ENCODE data around the gene PCMTD2.

PCMTD2 gene

DNA sequence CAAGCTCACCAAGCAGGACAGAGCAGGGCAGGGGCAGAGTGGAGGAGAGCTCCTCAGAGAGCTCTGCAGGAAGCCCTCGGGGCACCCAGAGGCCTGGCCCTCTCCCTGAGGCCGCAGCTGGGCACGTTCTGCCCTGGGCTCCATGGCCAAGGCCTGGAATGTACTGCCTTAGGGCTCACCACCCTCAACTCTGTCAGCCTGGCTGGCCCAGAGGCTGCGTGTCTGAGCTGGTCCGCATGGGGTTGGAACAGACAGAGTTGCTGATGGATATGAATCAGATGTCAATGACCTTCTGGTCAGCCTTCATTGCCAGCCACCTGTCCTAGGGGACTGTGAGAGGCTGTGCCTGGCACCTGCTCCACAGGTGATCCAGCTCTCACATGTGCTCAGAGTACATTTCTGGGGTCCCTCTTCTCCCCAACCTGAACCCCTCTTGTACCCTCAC lies 33.2 kb upstream of the PCMTD2 start:
- H3K27ac ChIP-seq, result no peak overlapping the region
- H3K36me3 ChIP-seq (ENCODE audit: insufficient read depth), result no peaks in the 10 kb centered on the region
- no peak overlapping the region for H2AFZ ChIP-seq (ENCODE audit: low read depth)

DNA sequence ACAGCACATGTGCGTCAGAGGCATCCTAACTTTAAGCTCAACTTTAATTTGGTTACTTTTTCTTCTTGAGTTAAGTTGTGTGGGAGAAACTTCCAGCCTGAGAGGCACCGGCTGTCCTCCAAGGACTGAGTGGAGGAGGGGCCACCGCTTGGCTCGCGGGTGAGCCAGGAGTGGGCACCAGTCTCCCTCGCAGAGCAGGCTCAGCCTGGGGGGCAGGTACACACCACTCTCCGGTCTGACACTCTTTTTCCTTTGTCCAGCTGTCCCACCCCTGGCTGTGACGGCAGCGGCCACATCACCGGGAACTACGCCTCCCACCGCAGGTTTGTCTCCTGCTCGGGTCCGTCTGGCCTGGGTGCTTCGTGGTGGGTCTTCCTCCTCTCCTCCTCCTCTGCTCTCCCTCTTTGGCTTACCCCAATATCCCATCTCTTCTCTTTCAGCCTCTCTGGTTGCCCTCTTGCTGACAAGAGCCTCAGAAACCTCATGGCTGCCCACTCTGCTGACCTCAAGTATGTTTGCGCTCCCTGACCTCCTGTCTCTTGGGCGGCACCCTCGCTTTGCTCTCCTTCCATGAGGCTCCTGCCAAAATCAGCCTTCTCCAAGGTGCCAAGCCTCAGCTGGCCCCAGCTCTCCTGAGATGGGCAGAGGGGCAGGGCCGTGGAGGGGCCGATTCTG lies 32.6 kb upstream of the PCMTD2 start:
- H4K20me1 ChIP-seq (ENCODE audit: insufficient read depth), result no peaks in the 10 kb centered on the region
- no peak overlapping the region for H3K27ac ChIP-seq
- H3K27me3 ChIP-seq (ENCODE audit: insufficient read depth, low read depth), result peaks cover 98% of the 10 kb centered on the region
- H3K79me2 ChIP-seq (ENCODE audit: insufficient read depth, low read depth), result no peaks in the 10 kb centered on the region
- H3K4me1 ChIP-seq (ENCODE audit: low read depth, poor library complexity, severe bottlenecking), result no peaks in the 10 kb centered on the region
- H3K9ac ChIP-seq, result no peak overlapping the region
- no peaks in the 10 kb centered on the region for H3K36me3 ChIP-seq (ENCODE audit: insufficient read depth)
- TF ChIP-seq, protein P1, sequence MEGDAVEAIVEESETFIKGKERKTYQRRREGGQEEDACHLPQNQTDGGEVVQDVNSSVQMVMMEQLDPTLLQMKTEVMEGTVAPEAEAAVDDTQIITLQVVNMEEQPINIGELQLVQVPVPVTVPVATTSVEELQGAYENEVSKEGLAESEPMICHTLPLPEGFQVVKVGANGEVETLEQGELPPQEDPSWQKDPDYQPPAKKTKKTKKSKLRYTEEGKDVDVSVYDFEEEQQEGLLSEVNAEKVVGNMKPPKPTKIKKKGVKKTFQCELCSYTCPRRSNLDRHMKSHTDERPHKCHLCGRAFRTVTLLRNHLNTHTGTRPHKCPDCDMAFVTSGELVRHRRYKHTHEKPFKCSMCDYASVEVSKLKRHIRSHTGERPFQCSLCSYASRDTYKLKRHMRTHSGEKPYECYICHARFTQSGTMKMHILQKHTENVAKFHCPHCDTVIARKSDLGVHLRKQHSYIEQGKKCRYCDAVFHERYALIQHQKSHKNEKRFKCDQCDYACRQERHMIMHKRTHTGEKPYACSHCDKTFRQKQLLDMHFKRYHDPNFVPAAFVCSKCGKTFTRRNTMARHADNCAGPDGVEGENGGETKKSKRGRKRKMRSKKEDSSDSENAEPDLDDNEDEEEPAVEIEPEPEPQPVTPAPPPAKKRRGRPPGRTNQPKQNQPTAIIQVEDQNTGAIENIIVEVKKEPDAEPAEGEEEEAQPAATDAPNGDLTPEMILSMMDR (conservative IDR thresholded peaks at IDR 0.05; ENCODE audit: low read depth, low read length), result no peak
- H3K4me2 ChIP-seq, result no peak overlapping the region
- H2AFZ ChIP-seq (ENCODE audit: low read depth), result no peak overlapping the region
- H3K4me3 ChIP-seq (IDR thresholded peaks at IDR 0.05; ENCODE audit: insufficient read depth, low read depth, low read length), result no peak overlapping the region

More for the DNA sequence above, 33.2 kb upstream of the PCMTD2 start:
- TF ChIP-seq, protein P1 (conservative IDR thresholded peaks at IDR 0.05; ENCODE audit: low read depth, low read length), result no peak
- no peak overlapping the region for H3K9ac ChIP-seq
- H3K27me3 ChIP-seq (ENCODE audit: insufficient read depth, low read depth), result peaks cover 98% of the 10 kb centered on the region
- no peaks in the 10 kb centered on the region for H3K4me1 ChIP-seq (ENCODE audit: low read depth, poor library complexity, severe bottlenecking)
- H4K20me1 ChIP-seq (ENCODE audit: insufficient read depth), result no peaks in the 10 kb centered on the region
- no peak overlapping the region for H3K4me3 ChIP-seq (IDR thresholded peaks at IDR 0.05; ENCODE audit: insufficient read depth, low read depth, low read length)
- no peaks in the 10 kb centered on the region for H3K79me2 ChIP-seq (ENCODE audit: insufficient read depth, low read depth)
- H3K4me2 ChIP-seq, result no peak overlapping the region

DNA sequence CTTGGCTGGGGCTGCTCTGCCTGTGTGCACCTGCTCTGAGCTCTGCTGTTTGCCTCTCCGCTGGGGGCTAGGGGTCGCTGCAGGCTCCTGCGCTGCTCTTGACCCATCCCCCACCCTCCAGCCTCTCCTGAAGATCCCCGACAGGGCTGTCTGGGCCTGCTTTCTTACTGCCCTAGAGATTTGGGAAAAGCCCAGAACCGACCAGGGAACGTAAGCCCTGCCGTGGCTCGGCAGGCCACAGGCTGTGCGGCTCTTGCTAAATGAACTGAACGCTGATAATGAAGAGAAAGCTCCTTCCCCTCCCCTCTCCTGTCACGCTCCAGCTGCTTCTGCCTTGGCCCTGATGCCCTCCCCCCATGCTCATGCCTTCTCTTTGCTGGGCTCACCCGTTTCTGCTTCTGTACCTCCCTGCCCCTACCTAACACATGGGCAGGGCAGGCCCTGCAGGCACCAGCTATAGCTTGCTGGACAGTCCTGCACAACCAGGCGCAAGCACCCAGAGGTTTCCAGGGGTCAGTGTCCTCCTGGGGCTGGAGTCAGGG lies 32.0 kb upstream of the PCMTD2 start:
- TF ChIP-seq, protein P1 (conservative IDR thresholded peaks at IDR 0.05; ENCODE audit: low read depth, low read length), result no peak
- Histone ChIP-seq H3K4me1 (ENCODE audit: low read depth, poor library complexity, severe bottlenecking) (no peaks in the 10 kb centered on the region), H3K27me3 (ENCODE audit: insufficient read depth, low read depth) (peaks cover 98% of the 10 kb centered on the region), H3K79me2 (ENCODE audit: insufficient read depth, low read depth) (no peaks in the 10 kb centered on the region), H3K36me3 (ENCODE audit: insufficient read depth) (no peaks in the 10 kb centered on the region), H2AFZ (ENCODE audit: low read depth) (no peak overlapping the region), H4K20me1 (ENCODE audit: insufficient read depth) (no peaks in the 10 kb centered on the region), H3K4me2 (no peak overlapping the region), H3K4me3 (IDR thresholded peaks at IDR 0.05; ENCODE audit: insufficient read depth, low read depth, low read length) (no peak overlapping the region), H3K9ac (no peak overlapping the region), H3K27ac (no peak overlapping the region)

DNA sequence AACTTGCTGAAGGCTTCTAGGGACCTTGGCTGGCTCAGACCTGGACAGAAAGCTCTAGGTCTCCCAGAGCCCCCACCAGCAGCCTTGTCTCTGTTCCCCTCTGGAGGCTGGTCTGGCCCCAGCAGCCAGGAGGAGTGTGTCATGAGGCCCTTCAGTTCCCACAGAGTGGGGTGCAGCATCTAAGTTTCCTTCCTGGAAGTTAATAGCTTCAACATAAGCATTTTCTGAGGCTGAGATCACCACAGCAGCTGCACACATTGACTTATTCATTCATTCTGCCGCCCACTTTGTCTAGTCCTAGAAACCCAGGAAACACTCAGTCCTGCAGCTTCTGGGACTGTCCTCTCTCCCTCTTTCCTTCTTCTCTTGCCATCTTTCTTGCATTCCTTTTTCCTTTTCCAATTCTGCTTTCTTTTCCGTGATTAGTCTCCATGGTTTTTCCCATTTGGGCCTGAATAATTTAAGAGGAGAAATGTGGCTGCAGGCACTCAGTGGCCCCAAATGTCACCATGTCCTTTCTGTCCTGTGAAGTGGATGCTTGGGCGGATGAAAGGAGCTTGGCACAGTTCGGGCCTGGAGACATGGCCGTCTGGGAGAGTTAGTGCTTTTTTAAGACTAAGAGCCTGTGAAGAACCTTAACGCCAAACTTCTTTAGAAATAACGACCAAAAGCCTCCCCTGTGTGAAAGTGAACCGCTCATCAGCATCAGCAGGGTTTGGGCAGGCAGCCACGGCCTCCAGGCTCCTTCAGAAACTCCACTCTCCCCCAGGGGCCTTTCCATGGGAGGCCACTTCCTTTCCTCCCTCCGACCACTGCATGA lies 31.0 kb upstream of the PCMTD2 start:
- no peak overlapping the region for H3K4me3 ChIP-seq (IDR thresholded peaks at IDR 0.05; ENCODE audit: insufficient read depth, low read depth, low read length)
- no peaks in the 10 kb centered on the region for H3K79me2 ChIP-seq (ENCODE audit: insufficient read depth, low read depth)
- H3K4me1 ChIP-seq (ENCODE audit: low read depth, poor library complexity, severe bottlenecking), result no peaks in the 10 kb centered on the region
- TF ChIP-seq, protein P1 (conservative IDR thresholded peaks at IDR 0.05; ENCODE audit: low read depth, low read length), result no peak
- H3K9ac ChIP-seq, result no peak overlapping the region
- H2AFZ ChIP-seq (ENCODE audit: low read depth), result no peak overlapping the region
- H3K4me2 ChIP-seq, result no peak overlapping the region
- peaks cover 98% of the 10 kb centered on the region for H3K27me3 ChIP-seq (ENCODE audit: insufficient read depth, low read depth)
- H3K36me3 ChIP-seq (ENCODE audit: insufficient read depth), result no peaks in the 10 kb centered on the region
- H4K20me1 ChIP-seq (ENCODE audit: insufficient read depth), result no peaks in the 10 kb centered on the region
- no peak overlapping the region for H3K27ac ChIP-seq

All from KMS-11 (cell line).